Body of pancreas (tissue), 4 donors: ENCODE results near the gene RECK. TPM values are rescaled to one million over a fixed set of nuclear protein-coding genes. Genes with fewer than 3 reads are reported as not detected.

ENCODE experiments used
- ATAC-seq: fragments of 150-250 bp; one replicate; pipeline ENCODE4 v1.9.1; 2016
- DNase-seq, 4 donors: peaks; one replicate each; pipeline ENCODE4 v3.0.0-alpha.2; 2019
- H3K27ac ChIP-seq, 4 donors: fragments of 200-600 bp; sonication (generic); 1 replicate in 3 of 4; 2 replicates in 1 of 4; pipeline versions ENCODE4 v1.5.1 to v1.6.1; 2016 to 2019; ENCODE audit warnings: mild to moderate bottlenecking in 1 of 4, mixed read lengths in 1 of 4, moderate library complexity in 1 of 4
- H3K27me3 ChIP-seq, 2 donors: fragments of 200-600 bp; sonication (generic); one replicate each; pipeline ENCODE4 v1.6.0; 2016; ENCODE audit warnings: mild to moderate bottlenecking in 1 of 2
- H3K36me3 ChIP-seq, 2 donors: fragments of 200-600 bp; sonication (generic); replicated peaks in 1 of 2; 2 replicates each; pipeline ENCODE4 v1.5.1; 2016; ENCODE audit warnings: low read depth in 2 of 2; ENCODE audit not compliant: insufficient read depth in 1 of 2
- H3K4me1 ChIP-seq: fragments of 200-600 bp; sonication (generic); one replicate; pipeline ENCODE4 v1.6.0; 2016
- H3K4me3 ChIP-seq, 2 donors: fragments of 200-600 bp; sonication (generic); 1 replicate in 1 of 2; 2 replicates in 1 of 2; pipeline ENCODE4 v1.5.1; 2016 to 2019
- H3K9me3 ChIP-seq, 3 donors: fragments of 200-600 bp; sonication (generic); 1 replicate in 2 of 3; 2 replicates in 1 of 3; pipeline ENCODE4 v1.5.1; 2016
- CTCF ChIP-seq, 7 experiments: fragments of 450-650 bp in 4 of 7; fragments of 200-600 bp in 3 of 7; sonication (generic) in 3 of 7; IDR thresholded peaks; one replicate each; pipeline ENCODE4 v1.5.1; 2016 to 2019; ENCODE audit warnings: antibody characterized with exemption in 7 of 7
- POLR2A ChIP-seq, 3 donors: fragments of 450-650 bp; IDR thresholded peaks; one replicate each; pipeline ENCODE4 v1.6.1; 2016; ENCODE audit warnings: antibody characterized with exemption in 3 of 3, mild to moderate bottlenecking in 2 of 3
- WGBS, 2 donors: methylation state at CpG; one replicate each; pipeline ENCODE4 v1.1.5; 2017; 5-methylcytosine and 5-hydroxymethylcytosine counted together
- intact Hi-C: fragments of 100-400 bp; cut with DNase I; formaldehyde crosslinking; loops from one replicate; pipeline ENCODE4 v1.15.1; 2023
- total RNA-seq, 2 donors: library from RNA; depleted of rRNA; stranded (reverse); fragments of >200 nt; gene quantifications; one replicate each; pipeline ENCODE4 v1.1.0, GENCODE V29; 2016

RECK gene
- total RNA-seq, 2 donors from 2014 or later = 2.6 to 7.0 TPM

- TF ChIP-seq POLR2A (IDR thresholded peaks at IDR 0.05) = no peak
- no peak for TF ChIP-seq CTCF (IDR thresholded peaks at IDR 0.05)
- DNase-seq (no peak), ATAC-seq (no peak)
- H3K36me3 ChIP-seq = no peaks in the 10 kb centered on the region
- WGBS, 2 donors = 65 to 87% methylated on average over 1 of the region's 1 CpG
- no peaks in the 10 kb centered on the region for H3K4me1 ChIP-seq
- no peak overlapping the region for H3K27ac ChIP-seq
- no peaks in the 10 kb centered on the region for H3K9me3 ChIP-seq
- intact Hi-C loops = no loop called here
- H3K27me3 ChIP-seq = no peaks in the 10 kb centered on the region
- H3K4me3 ChIP-seq = no peak overlapping the region
Observed at GRCh38 chr9:36007316-36007708, 29.4 kb upstream of the RECK start.

- no peak for TF ChIP-seq POLR2A (IDR thresholded peaks at IDR 0.05)
- no peak for TF ChIP-seq CTCF (IDR thresholded peaks at IDR 0.05)
- intact Hi-C loops = no loop called here
- H3K9me3 ChIP-seq = no peaks in the 10 kb centered on the region
- H3K36me3 ChIP-seq = no peaks in the 10 kb centered on the region
- WGBS, 2 donors = 84 to 89% methylated on average over 2 of the region's 2 CpGs
- DNase-seq = no peak
- H3K27me3 ChIP-seq = no peaks in the 10 kb centered on the region
- H3K4me1 ChIP-seq = no peaks in the 10 kb centered on the region
- H3K27ac ChIP-seq = no peak overlapping the region
- ATAC-seq = no peak
- H3K4me3 ChIP-seq = no peak overlapping the region
Observed at GRCh38 chr9:36007852-36008251, 28.9 kb upstream of the RECK start.

DNA sequence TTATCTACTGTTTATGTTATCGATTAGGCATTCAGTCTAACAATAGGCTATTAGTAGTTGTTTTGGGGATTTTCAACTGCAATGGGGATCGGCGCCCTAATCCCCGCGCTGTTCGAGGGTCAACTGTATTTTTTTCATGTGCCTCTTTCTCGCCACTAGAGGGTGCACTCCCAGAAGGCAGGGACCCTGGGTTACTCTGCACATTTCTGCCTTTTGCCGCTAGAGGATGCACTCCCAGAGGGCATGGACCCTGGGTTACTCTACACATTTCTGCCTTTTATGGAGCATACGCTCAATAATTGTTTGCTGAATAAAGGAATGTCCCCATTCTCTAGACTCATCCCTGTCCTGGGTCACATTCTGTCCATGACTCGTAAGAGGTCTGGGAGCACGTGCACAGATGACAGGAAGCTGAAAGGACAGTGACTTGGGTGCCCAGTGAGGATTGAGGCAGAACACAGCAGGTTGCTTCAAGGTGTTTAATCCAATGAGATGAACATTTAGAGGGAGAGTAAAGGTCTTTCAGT is 27.9 kb upstream of the RECK start:
- intact Hi-C loops = no loop called here
- Histone ChIP-seq H3K9me3 (no peaks in the 10 kb centered on the region), H3K4me3 (no peak overlapping the region), H3K27ac (no peak overlapping the region), H3K27me3 (no peaks in the 10 kb centered on the region), H3K4me1 (no peaks in the 10 kb centered on the region), H3K36me3 (no peaks in the 10 kb centered on the region)
- WGBS, 2 donors = 2 to 10% methylated on average over 11 of the region's 11 CpGs
- DNase-seq (peak; percentile 57 to 76 (median 68)), ATAC-seq (peak; percentile 93)
- TF ChIP-seq POLR2A (IDR thresholded peaks at IDR 0.05) (no peak), CTCF (IDR thresholded peaks at IDR 0.05) (peak; percentile 59 to 99 (median 95))

DNA sequence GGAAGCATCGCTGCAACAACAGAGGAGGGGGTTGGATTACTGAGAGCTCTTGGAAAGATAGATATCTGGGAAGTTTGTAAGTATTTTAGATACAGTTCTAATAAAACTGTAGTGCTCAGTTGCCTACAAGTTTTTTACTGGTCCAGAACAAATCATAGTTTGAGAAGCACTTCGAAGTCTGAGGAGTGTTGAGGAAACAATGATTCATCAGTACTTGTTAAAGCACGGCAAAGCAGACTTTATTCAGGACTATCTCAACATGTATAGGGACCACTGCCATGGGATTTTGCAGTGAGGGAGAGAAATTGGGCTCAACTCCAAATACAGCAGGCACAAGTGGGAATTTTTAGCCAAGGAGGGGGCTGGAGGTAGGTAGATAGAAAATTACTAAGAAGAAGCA is 25.3 kb upstream of the RECK start:
- Histone ChIP-seq H3K36me3 (no peaks in the 10 kb centered on the region), H3K27ac (no peak overlapping the region), H3K27me3 (no peaks in the 10 kb centered on the region), H3K4me3 (no peak overlapping the region), H3K4me1 (no peaks in the 10 kb centered on the region), H3K9me3 (no peaks in the 10 kb centered on the region)
- ATAC-seq (no peak), DNase-seq (no peak)
- no peak for TF ChIP-seq CTCF (IDR thresholded peaks at IDR 0.05)
- TF ChIP-seq POLR2A (IDR thresholded peaks at IDR 0.05) = no peak
- 68 to 74% methylated on average over 3 of the region's 3 CpGs for WGBS, 2 donors
- intact Hi-C loops = no loop called here

- TF ChIP-seq POLR2A (IDR thresholded peaks at IDR 0.05) = no peak
- TF ChIP-seq CTCF (IDR thresholded peaks at IDR 0.05) = no peak
- DNase-seq (no peak), ATAC-seq (no peak)
- Histone ChIP-seq H3K4me3 (no peak overlapping the region), H3K27ac (no peak overlapping the region), H3K4me1 (no peaks in the 10 kb centered on the region), H3K9me3 (no peaks in the 10 kb centered on the region), H3K27me3 (no peaks in the 10 kb centered on the region), H3K36me3 (no peaks in the 10 kb centered on the region)
- intact Hi-C loops = no loop called here
- WGBS, 2 donors = 86 to 94% methylated on average over 2 of the region's 2 CpGs
Observed at GRCh38 chr9:36017278-36017677, 19.4 kb upstream of the RECK start.
